GM18867 (cell line): ENCODE data around the gene UCN.
A peak's percentile ranks its signal among the peaks of the same experiment; 100 is the strongest.

Experiments
- ATAC-seq: cut with Tn5 transposase; IDR thresholded peaks from one replicate; pipeline ENCODE4 v1.9.1; 2021; ENCODE audit warnings: mild to moderate bottlenecking, moderate library complexity; ENCODE audit not compliant: unreplicated experiment

UCN gene

DNA sequence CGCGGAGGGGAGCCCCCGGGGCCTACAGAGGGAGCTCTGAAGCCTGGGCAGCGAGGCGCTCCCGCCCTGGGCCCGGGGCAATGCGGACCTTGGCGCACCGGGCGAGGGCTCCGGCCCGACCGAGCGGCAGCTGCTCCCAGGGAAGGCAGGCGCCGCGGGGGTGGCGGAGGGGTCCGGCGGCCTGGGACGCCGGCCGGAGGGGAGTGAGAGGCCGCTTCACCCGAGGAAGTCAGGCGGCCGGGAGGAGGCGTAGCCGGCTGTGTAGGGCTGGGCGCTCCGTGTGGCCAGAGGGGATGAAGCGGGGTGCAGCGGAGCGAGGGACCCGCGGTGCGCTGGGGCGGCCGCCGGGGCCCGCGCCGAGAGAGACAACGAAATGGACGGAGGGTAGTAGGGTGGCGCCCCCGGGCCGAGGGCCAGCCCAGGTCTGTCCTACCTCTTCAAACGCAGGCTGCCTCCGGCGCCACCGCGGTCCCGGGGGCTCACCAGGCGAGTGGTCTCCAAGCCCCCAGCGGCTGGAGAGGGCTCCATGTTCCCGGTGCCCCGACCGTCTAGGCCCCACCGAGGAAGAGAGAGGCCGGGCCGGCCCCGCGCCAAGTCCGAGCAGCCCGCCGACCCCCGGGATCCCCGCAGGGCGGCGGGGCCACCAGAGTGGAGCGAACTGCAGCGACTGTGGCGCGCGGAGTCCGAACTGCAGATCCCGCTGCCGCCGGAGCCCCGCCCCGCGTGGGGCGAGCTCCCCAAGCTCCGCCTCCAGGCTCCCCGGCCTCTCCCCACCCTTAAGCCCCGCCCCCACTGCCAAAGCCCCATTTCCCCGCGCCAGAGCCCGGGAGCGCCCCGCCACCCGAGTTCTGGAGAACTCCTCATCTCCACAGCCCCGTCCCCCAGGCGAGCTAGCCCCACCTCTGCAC lies 45.6 kb downstream of the UCN start, which contains the start of gene SLC30A3:
Gene SLC30A3 (minus strand): TSS at position 669 of the 908 bp plus-strand sequence. CDS start 141 bp downstream, at position 528.
- ATAC-seq: peak; percentile 55

DNA sequence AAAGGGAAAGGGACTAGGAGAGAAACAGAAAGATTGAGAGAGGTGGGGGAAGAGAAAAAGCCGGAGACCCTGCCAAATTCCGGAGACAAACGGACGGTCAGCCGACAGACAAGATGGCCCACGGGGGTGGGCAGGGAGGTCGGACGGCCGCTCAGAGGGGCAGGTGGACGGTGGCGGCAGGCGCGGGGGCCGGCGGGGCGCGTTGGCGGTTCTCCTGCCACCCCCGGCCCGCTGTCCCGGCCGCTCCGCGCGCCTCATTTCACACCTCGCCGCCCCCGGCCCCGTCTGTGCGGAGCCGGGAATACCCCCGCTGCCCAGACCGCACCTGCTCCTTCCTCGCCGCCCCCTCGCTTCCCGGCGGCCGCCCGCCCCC lies 46.3 kb downstream of the UCN start:
- no peak for ATAC-seq

GRCh38 chr2:27261241-27261925 lies 46.9 kb downstream of the UCN start:
- no peak for ATAC-seq

- ATAC-seq: no peak
Measured at GRCh38 chr2:27258051-27258450, 50.2 kb downstream of the UCN start.
